MG63 (cell line): ENCODE data around the gene TIGD7. TPM values are rescaled to one million over a fixed set of nuclear protein-coding genes. Genes with fewer than 3 reads are reported as not detected.

Experiments
- DNase-seq: peaks from one replicate; pipeline ENCODE4 v3.0.0-alpha.2; 2020
- H3K27me3 ChIP-seq: fragments of 250-450 bp; sonication (Bioruptor Pico); 2 replicates; pipeline ENCODE4 v1.5.1; 2020; ENCODE audit warnings: mild to moderate bottlenecking, moderate library complexity
- H3K36me3 ChIP-seq: fragments of 250-450 bp; sonication (Bioruptor Pico); 2 replicates; pipeline ENCODE4 v1.5.1; 2020; ENCODE audit warnings: mild to moderate bottlenecking, moderate library complexity
- H3K4me3 ChIP-seq: fragments of 250-450 bp; sonication (Bioruptor Pico); 2 replicates; pipeline ENCODE4 v1.5.1; 2020; ENCODE audit warnings: mild to moderate bottlenecking, moderate library complexity
- H3K9me3 ChIP-seq: fragments of 250-450 bp; sonication (Bioruptor Pico); 2 replicates; pipeline ENCODE4 v1.5.1; 2020; ENCODE audit warnings: mild to moderate bottlenecking, moderate library complexity
- total RNA-seq: library from RNA; depleted of rRNA; stranded (reverse); fragments of >200 nt; shearing (Covaris generic); gene quantifications from 2 replicates; pipeline ENCODE4 v1.2.3, GENCODE V29; 2014; ENCODE audit warnings: low replicate concordance; rRNA removed

TIGD7 gene
- total RNA-seq = 5.2 and 10.7 TPM in 2 replicates

DNA sequence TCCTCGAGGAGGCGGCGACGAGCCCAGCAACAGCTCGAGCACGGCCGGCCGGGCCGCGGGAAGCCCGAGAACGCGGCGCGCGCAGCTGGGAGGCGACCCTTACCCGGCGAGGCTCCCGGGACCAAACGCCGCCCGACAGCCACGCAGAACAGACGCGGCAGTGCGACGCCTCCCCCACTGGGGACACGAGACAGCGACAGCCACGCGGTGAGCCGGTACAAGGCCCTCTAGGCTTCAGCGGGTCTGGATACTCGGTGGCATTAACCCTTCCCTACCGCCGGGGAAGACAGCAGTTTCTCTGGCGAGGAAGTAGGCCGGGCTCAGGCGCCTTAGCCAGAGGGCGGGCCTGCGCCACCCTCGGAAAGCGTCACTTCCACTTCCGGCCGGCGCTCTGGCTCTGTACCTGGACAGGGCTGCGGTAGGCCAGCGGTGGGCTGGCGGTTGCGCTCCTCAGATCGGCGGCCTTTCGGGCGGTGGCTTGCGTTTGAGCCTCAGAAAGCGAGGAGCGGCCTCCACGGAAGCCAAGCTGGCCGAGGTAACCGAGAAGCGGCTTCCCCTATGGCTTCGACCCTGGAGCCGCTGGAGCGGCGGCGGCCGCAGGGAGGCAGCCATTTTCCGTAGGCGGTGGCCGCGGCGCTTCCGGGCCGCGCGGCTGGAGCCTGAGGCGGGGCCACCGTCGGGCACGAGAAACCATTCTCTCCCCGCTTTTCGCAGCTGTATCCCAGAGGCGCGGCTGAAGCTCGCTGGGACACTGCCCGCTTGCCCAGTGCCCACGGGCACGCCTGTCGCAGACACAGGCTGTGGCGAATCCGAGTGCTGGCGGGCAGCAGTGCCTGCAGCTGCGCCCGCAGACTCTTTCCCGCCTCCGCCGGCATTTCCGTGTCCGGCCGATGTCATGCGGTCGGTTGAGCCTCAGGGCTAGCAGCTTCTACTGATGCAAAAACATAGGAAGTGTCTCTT lies at the start of gene TIGD7, which contains the start of gene ZNF75A:
TSS of gene TIGD7 (minus strand) at position 322 of the 960 bp plus-strand sequence. CDS start 4,816 bp downstream, outside the sequence.
TSS of gene ZNF75A (plus strand) at position 389 of the 960 bp plus-strand sequence. CDS start 2,932 bp downstream, outside the sequence.
- Histone ChIP-seq H3K9me3 (peaks cover 72% of the 10 kb centered on the region), H3K27me3 (no peaks in the 10 kb centered on the region), H3K4me3 (peak within 1 kb of the TSS; percentile 97), H3K36me3 (peaks cover 86% of the 10 kb centered on the region)
- DNase-seq = peak; percentile 90

DNA sequence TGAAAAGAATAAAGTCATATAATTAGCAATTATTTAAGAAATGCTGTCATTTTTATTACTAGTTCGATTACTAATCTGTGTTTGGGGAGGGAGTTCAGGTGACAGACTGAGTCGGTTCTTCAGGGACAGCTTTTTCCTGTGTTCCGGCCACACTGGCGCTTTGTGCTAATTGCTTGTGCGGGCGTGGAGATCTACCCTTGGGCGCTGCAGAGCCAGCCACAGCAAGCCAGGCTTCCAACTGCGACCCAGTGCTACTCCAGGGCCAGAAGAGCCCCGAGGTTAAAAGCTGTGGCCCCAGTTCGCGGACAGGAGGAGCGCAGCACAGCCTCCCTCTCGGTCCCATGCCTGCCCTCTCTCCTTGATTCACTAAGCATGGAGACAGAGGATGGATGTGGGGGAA lies 43.9 kb upstream of the TIGD7 start:
- DNase-seq = no peak
- no peaks in the 10 kb centered on the region for H3K9me3 ChIP-seq
- H3K27me3 ChIP-seq = peaks cover 20% of the 10 kb centered on the region
- H3K36me3 ChIP-seq = no peaks in the 10 kb centered on the region
- no peak overlapping the region for H3K4me3 ChIP-seq

DNA sequence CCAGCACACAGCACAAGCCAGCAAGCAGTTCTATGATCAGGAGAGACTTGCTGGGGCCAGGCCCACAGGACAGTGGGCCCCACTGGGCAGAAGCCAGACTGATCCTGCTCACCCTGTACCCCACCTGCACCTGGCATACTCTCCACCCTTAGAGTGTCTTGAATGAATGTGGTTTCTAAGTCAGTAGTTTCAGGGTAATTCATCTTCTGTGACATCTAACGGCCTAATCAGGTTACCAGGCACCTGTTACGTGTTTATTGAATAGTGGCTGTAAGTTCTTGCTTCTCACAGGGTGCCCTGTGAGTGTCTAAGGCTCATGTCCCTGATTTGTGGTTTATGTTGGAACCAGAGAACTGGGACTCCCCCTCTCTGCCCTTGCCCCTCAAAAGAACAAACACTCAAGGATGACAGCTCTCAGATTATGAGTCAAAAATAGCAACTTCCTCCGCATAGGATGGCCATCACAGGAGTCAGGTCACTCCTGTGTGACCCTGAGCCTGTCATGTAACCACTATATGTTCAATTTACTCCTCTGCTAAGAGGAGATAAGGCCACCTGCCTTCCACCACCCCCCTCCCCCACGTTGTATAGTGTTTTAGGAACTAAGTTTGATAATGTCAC lies 43.4 kb upstream of the TIGD7 start:
- no peak overlapping the region for H3K4me3 ChIP-seq
- no peaks in the 10 kb centered on the region for H3K9me3 ChIP-seq
- H3K27me3 ChIP-seq = peaks cover 18% of the 10 kb centered on the region
- H3K36me3 ChIP-seq = no peaks in the 10 kb centered on the region
- DNase-seq = no peak

- Histone ChIP-seq H3K27me3 (peaks cover 18% of the 10 kb centered on the region), H3K9me3 (no peaks in the 10 kb centered on the region), H3K4me3 (no peak overlapping the region), H3K36me3 (no peaks in the 10 kb centered on the region)
- DNase-seq = no peak
Measured at GRCh38 chr16:3347586-3347985, 42.4 kb upstream of the TIGD7 start.

GRCh38 chr16:3346041-3346440 lies 40.8 kb upstream of the TIGD7 start:
- no peak for DNase-seq
- H3K27me3 ChIP-seq = peaks cover 15% of the 10 kb centered on the region
- no peaks in the 10 kb centered on the region for H3K36me3 ChIP-seq

GRCh38 chr16:3328643-3329042 lies 23.4 kb upstream of the TIGD7 start:
- H3K4me3 ChIP-seq = no peak overlapping the region
- no peak for DNase-seq
- H3K27me3 ChIP-seq = no peaks in the 10 kb centered on the region
- no peaks in the 10 kb centered on the region for H3K36me3 ChIP-seq
- H3K9me3 ChIP-seq = peaks cover 2% of the 10 kb centered on the region; the same call in 1 of the 2 replicates

More at GRCh38 chr16:3346041-3346440, 40.8 kb upstream of the TIGD7 start:
- Histone ChIP-seq H3K4me3 (no peak overlapping the region), H3K9me3 (no peaks in the 10 kb centered on the region)

- Histone ChIP-seq H3K27me3 (no peaks in the 10 kb centered on the region), H3K4me3 (no peak overlapping the region), H3K36me3 (no peaks in the 10 kb centered on the region), H3K9me3 (peaks cover 2% of the 10 kb centered on the region; the same call in 1 of the 2 replicates)
- no peak for DNase-seq
Measured at GRCh38 chr16:3328104-3328503, 22.9 kb upstream of the TIGD7 start.

- Histone ChIP-seq H3K4me3 (no peak overlapping the region), H3K27me3 (no peaks in the 10 kb centered on the region), H3K36me3 (no peaks in the 10 kb centered on the region), H3K9me3 (peaks cover 2% of the 10 kb centered on the region; the same call in 1 of the 2 replicates)
- DNase-seq = no peak
Measured at GRCh38 chr16:3327514-3327913, 22.3 kb upstream of the TIGD7 start.

GRCh38 chr16:3321816-3322215 lies 16.6 kb upstream of the TIGD7 start:
- Histone ChIP-seq H3K27me3 (no peaks in the 10 kb centered on the region), H3K4me3 (no peak overlapping the region), H3K36me3 (peaks cover 25% of the 10 kb centered on the region), H3K9me3 (peaks cover 38% of the 10 kb centered on the region)
- no peak for DNase-seq

DNA sequence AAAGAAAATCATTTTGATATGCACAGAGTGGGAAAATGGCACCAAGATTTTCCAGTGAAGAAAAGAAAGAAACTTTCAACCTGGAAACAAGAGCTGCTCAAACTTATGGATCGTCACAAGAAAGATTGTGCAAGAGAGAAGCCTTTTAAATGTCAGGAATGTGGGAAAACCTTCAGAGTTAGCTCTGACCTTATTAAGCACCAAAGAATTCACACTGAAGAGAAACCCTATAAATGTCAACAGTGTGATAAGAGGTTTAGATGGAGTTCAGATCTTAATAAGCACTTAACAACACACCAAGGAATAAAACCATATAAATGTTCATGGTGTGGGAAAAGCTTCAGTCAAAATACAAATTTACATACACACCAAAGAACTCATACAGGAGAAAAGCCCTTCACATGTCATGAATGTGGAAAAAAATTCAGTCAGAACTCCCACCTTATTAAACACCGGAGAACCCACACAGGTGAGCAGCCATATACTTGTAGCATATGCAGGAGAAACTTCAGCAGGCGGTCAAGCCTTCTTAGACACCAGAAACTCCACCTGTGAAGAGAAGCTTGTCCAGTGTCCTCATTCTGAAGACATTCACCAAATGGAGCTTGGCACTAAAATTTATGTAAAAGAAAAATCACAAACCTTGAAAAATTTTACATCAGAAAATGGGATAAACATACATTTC lies 12.2 kb upstream of the TIGD7 start:
- H3K9me3 ChIP-seq = peaks cover 63% of the 10 kb centered on the region

DNA sequence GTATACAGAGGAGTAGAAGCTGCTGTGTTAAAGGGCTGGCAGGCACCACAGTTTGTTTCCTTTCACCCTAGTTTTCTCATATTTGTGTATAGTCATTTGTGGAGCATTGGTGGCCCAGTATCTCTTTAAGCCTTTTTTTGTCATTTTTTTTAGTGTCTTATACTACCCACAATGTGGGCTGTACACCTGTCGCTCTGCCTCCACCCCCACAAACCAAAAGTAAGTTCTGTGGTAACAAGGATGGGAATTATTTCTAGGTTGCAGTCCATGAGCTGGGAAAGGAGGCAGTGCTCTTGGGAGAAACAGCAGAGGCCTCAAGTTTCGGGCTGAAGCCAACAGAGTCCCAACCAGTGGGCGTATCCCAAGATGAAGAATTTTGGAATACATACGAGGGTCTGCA lies 6.3 kb upstream of the TIGD7 start:
- peaks cover 55% of the 10 kb centered on the region for H3K9me3 ChIP-seq
- H3K36me3 ChIP-seq = peaks cover 80% of the 10 kb centered on the region
- H3K4me3 ChIP-seq = no peak overlapping the region
- H3K27me3 ChIP-seq = no peaks in the 10 kb centered on the region
- DNase-seq = no peak

More for the DNA sequence above, 12.2 kb upstream of the TIGD7 start:
- Histone ChIP-seq H3K4me3 (no peak overlapping the region), H3K36me3 (peaks cover 64% of the 10 kb centered on the region), H3K27me3 (no peaks in the 10 kb centered on the region)
- DNase-seq = no peak

- no peak for DNase-seq
- no peaks in the 10 kb centered on the region for H3K27me3 ChIP-seq
- peak overlapping the region; percentile 97 for H3K4me3 ChIP-seq
- H3K9me3 ChIP-seq = peaks cover 66% of the 10 kb centered on the region
- peaks cover 82% of the 10 kb centered on the region for H3K36me3 ChIP-seq
Measured at GRCh38 chr16:3306078-3306477, 848 bp upstream of the TIGD7 start.

- Histone ChIP-seq H3K9me3 (peaks cover 75% of the 10 kb centered on the region), H3K4me3 (peak overlapping the region; percentile 97), H3K27me3 (no peaks in the 10 kb centered on the region), H3K36me3 (peaks cover 93% of the 10 kb centered on the region)
- DNase-seq = no peak
Measured at GRCh38 chr16:3304370-3304769, 860 bp downstream of the TIGD7 start.

DNA sequence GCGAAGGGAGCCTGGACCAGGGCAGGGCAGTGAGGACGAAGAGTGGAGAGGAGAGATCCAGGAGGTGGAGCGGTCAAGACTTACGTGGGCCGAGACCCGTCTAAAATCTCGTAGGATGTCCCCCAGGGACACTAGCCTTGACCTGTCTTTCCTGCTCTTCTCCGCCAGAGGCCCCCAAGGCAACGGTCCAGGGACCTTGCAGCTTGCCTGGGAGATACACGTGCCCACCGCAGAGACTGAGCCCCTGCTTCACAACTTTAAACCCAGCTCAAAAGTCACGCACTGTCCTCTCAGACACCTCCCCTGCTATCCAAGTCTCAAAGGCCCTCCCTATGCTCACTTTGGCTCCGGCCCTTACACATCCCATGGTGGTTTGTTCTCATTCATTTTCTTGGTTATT lies 9.4 kb downstream of the TIGD7 start:
- H3K36me3 ChIP-seq = peaks cover 86% of the 10 kb centered on the region
- no peaks in the 10 kb centered on the region for H3K27me3 ChIP-seq
- no peak overlapping the region for H3K4me3 ChIP-seq
- no peak for DNase-seq
- H3K9me3 ChIP-seq = peaks cover 61% of the 10 kb centered on the region

DNA sequence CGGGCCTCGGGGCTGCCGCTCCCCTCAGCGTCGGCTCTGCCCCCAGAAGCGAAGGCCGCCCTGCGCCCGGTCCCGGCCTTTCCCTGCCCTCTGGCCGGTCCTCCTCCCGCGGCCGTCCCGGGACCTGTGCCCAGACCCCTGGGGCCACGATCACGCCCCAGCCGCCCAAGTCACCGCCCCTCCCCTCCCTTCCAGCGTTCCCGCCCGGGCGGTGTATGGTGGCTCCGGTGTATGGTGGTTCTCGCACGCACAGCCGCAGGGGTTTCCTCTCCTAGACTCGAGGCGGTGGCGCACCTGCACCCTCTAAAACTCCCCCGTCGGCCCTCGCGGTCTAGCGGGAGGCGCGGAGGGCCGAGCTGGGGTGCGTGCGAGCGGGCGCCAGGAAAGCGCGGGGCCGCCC lies 10.0 kb downstream of the TIGD7 start:
- H3K9me3 ChIP-seq = peaks cover 61% of the 10 kb centered on the region
- no peak overlapping the region for H3K4me3 ChIP-seq
- no peak for DNase-seq
- no peaks in the 10 kb centered on the region for H3K27me3 ChIP-seq
- peaks cover 86% of the 10 kb centered on the region for H3K36me3 ChIP-seq

- DNase-seq = peak; percentile 45
- peaks cover 79% of the 10 kb centered on the region for H3K9me3 ChIP-seq
- no peaks in the 10 kb centered on the region for H3K27me3 ChIP-seq
- H3K4me3 ChIP-seq = no peak overlapping the region
- H3K36me3 ChIP-seq = peaks cover 88% of the 10 kb centered on the region
Measured at GRCh38 chr16:3292604-3293003, 12.6 kb downstream of the TIGD7 start.
